H1 (cell line): ENCODE measurements around the gene ECI1. TPM values are rescaled to one million over a fixed set of nuclear protein-coding genes. Genes with fewer than 3 reads are reported as not detected.

ENCODE experiments used
- CTCF ChIA-PET: fragments of 300-600 bp; sonication (Branson Sonifier 250); formaldehyde crosslinking; loops from one replicate; lab custom pipeline; 2021; ENCODE audit not compliant: partially characterized antibody; lab: Charles Lee
- POLR2A ChIA-PET: fragments of 300-600 bp; sonication (Branson Sonifier 250); formaldehyde crosslinking; loops from one replicate; lab custom pipeline; 2021; ENCODE audit warnings: inconsistent platforms; ENCODE audit not compliant: partially characterized antibody; lab: Charles Lee
- DNase-seq, 2 experiments: peaks; one replicate each; pipeline versions ENCODE4 v3.0.0 to v3.0.0-alpha.2; 2010 to 2022; ENCODE audit warnings: low spot score in 2 of 2, low read depth in 1 of 2, mixed read lengths in 1 of 2
- FAIRE-seq: peaks from 2 replicates; lab custom pipeline; 2011; peaks lifted over from hg19 to GRCh38; lab: Jason Lieb, UNC
- H2AFZ ChIP-seq: 2 replicates; pipeline ENCODE4 v1.8.1; 2012; ENCODE audit warnings: low read length, inconsistent platforms
- H2AK5ac ChIP-seq: 2 replicates; pipeline ENCODE4 v1.6.1; 2013; ENCODE audit warnings: low read depth, low read length
- H2BK120ac ChIP-seq: replicated peaks from 2 replicates; pipeline ENCODE3; 2013; ENCODE audit warnings: low read depth, low read length, inconsistent platforms
- H2BK12ac ChIP-seq: 2 replicates; pipeline ENCODE4 v1.6.1; 2013; ENCODE audit warnings: low read depth, low read length
- H2BK15ac ChIP-seq: 2 replicates; pipeline ENCODE4 v1.6.1; 2013; ENCODE audit warnings: low read length
- H2BK20ac ChIP-seq: 2 replicates; pipeline ENCODE4 v1.6.1; 2013; ENCODE audit warnings: low read length
- H2BK5ac ChIP-seq: 2 replicates; pipeline ENCODE4 v1.6.1; 2013; ENCODE audit warnings: low read depth, low read length
- H3K14ac ChIP-seq: 2 replicates; pipeline ENCODE4 v1.6.1; 2013; ENCODE audit warnings: inconsistent platforms; ENCODE audit not compliant: insufficient read length
- H3K18ac ChIP-seq: 2 replicates; pipeline ENCODE4 v1.6.1; 2013; ENCODE audit warnings: low read length; ENCODE audit errors: extremely low read depth
- H3K23ac ChIP-seq: 2 replicates; pipeline ENCODE4 v1.6.1; 2013; ENCODE audit warnings: inconsistent platforms; ENCODE audit not compliant: insufficient read length
- H3K23me2 ChIP-seq: 2 replicates; pipeline ENCODE4 v1.6.1; 2013; ENCODE audit warnings: low read depth, low read length
- H3K27ac ChIP-seq: 2 replicates; pipeline ENCODE4 v1.6.1; 2011; ENCODE audit warnings: low read depth, low read length, inconsistent platforms
- H3K27me3 ChIP-seq, 4 experiments: replicated peaks in 1 of 4; 1 replicate in 1 of 4; 2 replicates in 3 of 4; pipeline versions ENCODE4 v1.6.1 to v1.8.1; 2011 to 2013; ENCODE audit warnings: low read length in 3 of 4, mild to moderate bottlenecking in 3 of 4, inconsistent platforms in 2 of 4, mixed read lengths in 2 of 4, moderate library complexity in 1 of 4; ENCODE audit not compliant: control insufficient read depth in 3 of 4, insufficient read depth in 3 of 4; ENCODE audit errors: extremely low read depth in 1 of 4
- H3K36me3 ChIP-seq, 4 experiments: 2 replicates each; pipeline versions ENCODE4 v1.6.1 to v1.8.1; 2011 to 2013; ENCODE audit warnings: mild to moderate bottlenecking in 4 of 4, low read length in 3 of 4, moderate library complexity in 2 of 4, control low read depth in 1 of 4, inconsistent platforms in 1 of 4; ENCODE audit not compliant: insufficient read depth in 4 of 4, control insufficient read depth in 2 of 4
- H3K4ac ChIP-seq: replicated peaks from 2 replicates; pipeline ENCODE3; 2013; ENCODE audit warnings: low read length, low read depth, mixed read lengths, inconsistent platforms; ENCODE audit not compliant: insufficient read length
- H3K4me1 ChIP-seq, 4 experiments: replicated peaks in 1 of 4; 1 replicate in 1 of 4; 2 replicates in 3 of 4; pipeline versions ENCODE4 v1.6.1 to v1.8.1; 2011 to 2013; ENCODE audit warnings: low read length in 3 of 4, inconsistent platforms in 2 of 4, mixed read lengths in 1 of 4; ENCODE audit not compliant: insufficient read depth in 4 of 4, control insufficient read depth in 3 of 4
- H3K4me2 ChIP-seq, 2 experiments: 2 replicates each; pipeline versions ENCODE4 v1.6.1 to v1.8.1; 2011 to 2013; ENCODE audit warnings: low read depth in 2 of 2, low read length in 2 of 2, control low read depth in 1 of 2, inconsistent platforms in 1 of 2, mild to moderate bottlenecking in 1 of 2; ENCODE audit not compliant: insufficient read depth in 1 of 2
- H3K4me3 ChIP-seq, 4 experiments: fragments of 200-600, 300-600 bp in 1 of 4; sonication (generic), shearing (Covaris generic), sonication (Bioruptor Twin) in 1 of 4; 2 replicates each; pipeline versions ENCODE4 v1.5.1 to v1.8.1; 2011 to 2016; ENCODE audit warnings: low read length in 4 of 4, low read depth in 3 of 4, control low read depth in 2 of 4, inconsistent platforms in 2 of 4, mild to moderate bottlenecking in 2 of 4, mixed read lengths in 1 of 4, moderate library complexity in 1 of 4; ENCODE audit not compliant: insufficient read depth in 2 of 4; ENCODE audit errors: extremely low read depth in 1 of 4
- H3K56ac ChIP-seq: replicated peaks from 2 replicates; pipeline ENCODE3; 2013; ENCODE audit warnings: low read depth, mild to moderate bottlenecking, mixed read lengths, low read length, inconsistent platforms; ENCODE audit not compliant: insufficient read length
- H3K79me1 ChIP-seq: 2 replicates; pipeline ENCODE4 v1.6.1; 2013; ENCODE audit warnings: low read depth, low read length, control low read depth
- H3K79me2 ChIP-seq, 2 experiments: 2 replicates each; pipeline versions ENCODE4 v1.6.1 to v1.8.1; 2012 to 2013; ENCODE audit warnings: low read length in 2 of 2, mild to moderate bottlenecking in 2 of 2, inconsistent platforms in 1 of 2; ENCODE audit not compliant: insufficient read depth in 2 of 2, control insufficient read depth in 1 of 2
- H3K9ac ChIP-seq, 4 experiments: replicated peaks in 1 of 4; 1 replicate in 1 of 4; 2 replicates in 3 of 4; pipeline versions ENCODE4 v1.6.1 to v1.8.1; 2011 to 2013; ENCODE audit warnings: low read depth in 3 of 4, low read length in 3 of 4, control low read depth in 2 of 4, mild to moderate bottlenecking in 2 of 4, moderate library complexity in 2 of 4, inconsistent platforms in 1 of 4; ENCODE audit errors: extremely low read depth in 1 of 4
- H3K9me3 ChIP-seq, 2 experiments: 2 replicates each; pipeline versions ENCODE4 v1.6.1 to v1.8.1; 2012 to 2013; ENCODE audit warnings: mild to moderate bottlenecking in 2 of 2, moderate library complexity in 2 of 2, control low read depth in 1 of 2, inconsistent platforms in 1 of 2, low read depth in 1 of 2, low read length in 1 of 2, mixed read lengths in 1 of 2; ENCODE audit not compliant: insufficient read depth in 2 of 2
- H4K20me1 ChIP-seq, 2 experiments: replicated peaks in 1 of 2; 2 replicates each; pipeline versions ENCODE3 to v1.8.1; 2011 to 2013; ENCODE audit warnings: inconsistent platforms in 2 of 2, low read length in 2 of 2, mild to moderate bottlenecking in 1 of 2; ENCODE audit not compliant: insufficient read depth in 2 of 2, control insufficient read depth in 1 of 2
- H4K5ac ChIP-seq: 2 replicates; pipeline ENCODE4 v1.6.1; 2013; ENCODE audit warnings: low read length, low read depth, mixed read lengths, inconsistent platforms; ENCODE audit not compliant: insufficient read length
- H4K8ac ChIP-seq: 2 replicates; pipeline ENCODE4 v1.8.0; 2013; ENCODE audit warnings: mild to moderate bottlenecking, moderate library complexity, low read length, inconsistent platforms; ENCODE audit not compliant: insufficient read depth; ENCODE audit errors: extremely low read depth
- H4K91ac ChIP-seq: replicated peaks from 2 replicates; pipeline ENCODE3; 2013; ENCODE audit warnings: low read length, mixed read lengths, inconsistent platforms; ENCODE audit not compliant: insufficient read length
- WGBS, 2 experiments: shearing (Covaris generic) in 1 of 2; methylation state at CpG; one replicate each; pipeline versions ENCODE4 v1.1.6 to v1.1.7; 2013 to 2015; ENCODE audit warnings: low lambda C conversion rate in 2 of 2, mixed read lengths in 2 of 2, inconsistent platforms in 1 of 2, low coverage in 1 of 2, missing lambda C conversion rate in 1 of 2; ENCODE audit not compliant: insufficient replicate concordance in 2 of 2, insufficient coverage in 1 of 2, insufficient read length in 1 of 2; ENCODE audit errors: extremely low coverage in 1 of 2, missing lambda C conversion rate in 1 of 2; 5-methylcytosine and 5-hydroxymethylcytosine counted together
- polyA plus RNA-seq, 7 experiments: library from polyadenylated mRNA; depleted of rRNA in 3 of 7; stranded (reverse) in 5 of 7; unstranded in 2 of 7; fragments of >200 nt in 5 of 7; fragments of 200-250 nt in 2 of 7; gene quantifications; 1 replicate in 5 of 7; 2 replicates in 1 of 7; 4 replicates in 1 of 7; pipeline versions ENCODE4 v1.2.1 to v1.2.3, GENCODE V29; 2011 to 2013; ENCODE audit warnings: missing spikeins in 2 of 7, mixed read lengths in 2 of 7
- total RNA-seq: library from RNA; stranded (reverse); fragmentation: NEBNext Ultra II Directional; extraction: Animal tissue kit (Norgen Biotek cat#: 25700); gene quantifications from 2 replicates; pipeline ENCODE4 v1.2.1, GENCODE V29; 2021

ECI1 gene
- total and polyA plus RNA-seq, 2 of the 8 experiments (the other 6 are each of a cell fraction or from before 2014, with no cell fraction given) = 79.5 to 151 TPM

DNA sequence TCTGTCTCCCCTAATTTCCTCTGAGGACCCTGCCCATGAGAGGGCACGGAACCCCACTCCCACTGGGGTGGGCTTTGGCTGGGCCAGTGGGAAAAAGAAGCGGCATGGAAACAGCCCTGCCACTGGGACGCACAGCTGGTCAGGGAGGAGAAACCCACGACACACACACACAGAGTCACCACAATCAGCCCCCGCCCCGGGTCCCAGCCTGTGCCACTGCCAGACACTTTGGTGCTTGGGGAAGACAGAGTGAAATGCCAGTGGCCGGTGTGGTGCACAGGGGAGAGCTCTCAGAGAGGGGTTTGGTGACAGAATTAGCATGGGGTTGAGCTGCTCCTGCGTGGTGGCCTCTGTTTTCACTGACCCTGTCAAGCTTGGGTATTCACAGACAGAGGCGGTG is 47.2 kb upstream of the ECI1 start:
- no peak overlapping the region for H3K18ac ChIP-seq
- ChIA-PET POLR2A (no interaction called here), CTCF (interaction anchor here (0.5 to 3.4 kb wide), 5 partner anchors 11 to 1320 kb away, joined by 3 to 16 read pairs (median 3); no protein-coding TSS in a partner anchor)
- FAIRE-seq = no peak
- H2BK12ac ChIP-seq = no peak overlapping the region
- H4K8ac ChIP-seq = peak overlapping the region; percentile 22; the same call in 1 of the 2 replicates
- H3K9ac ChIP-seq = no peak overlapping the region
- H3K36me3 ChIP-seq = no peaks in the 10 kb centered on the region; a peak in 1 of 8 replicates
- H3K4me3 ChIP-seq = no peak overlapping the region
- H3K4me2 ChIP-seq = no peak overlapping the region
- DNase-seq = no peak
- no peak overlapping the region for H2BK5ac ChIP-seq
- peaks cover 0 to 4% (median 1%) of the 10 kb centered on the region in 4 experiments; a peak in 3 of 7 replicates for H3K4me1 ChIP-seq
- no peak overlapping the region for H2AFZ ChIP-seq
- no peak overlapping the region for H2BK120ac ChIP-seq
- no peak overlapping the region for H2AK5ac ChIP-seq
- no peak overlapping the region for H3K14ac ChIP-seq
- H3K27ac ChIP-seq = no peak overlapping the region
- no peaks in the 10 kb centered on the region for H3K79me1 ChIP-seq
- no peak overlapping the region for H4K5ac ChIP-seq
- H3K23ac ChIP-seq = no peak overlapping the region
- no peaks in the 10 kb centered on the region for H3K27me3 ChIP-seq
- no peaks in the 10 kb centered on the region for H3K79me2 ChIP-seq
- H2BK15ac ChIP-seq = no peak overlapping the region
- H2BK20ac ChIP-seq = no peak overlapping the region
- H4K20me1 ChIP-seq = no peaks in the 10 kb centered on the region
- no peaks in the 10 kb centered on the region for H3K9me3 ChIP-seq
- H3K23me2 ChIP-seq = no peaks in the 10 kb centered on the region
- H3K56ac ChIP-seq = no peak overlapping the region
- H4K91ac ChIP-seq = no peak overlapping the region
- no peak overlapping the region for H3K4ac ChIP-seq
- 94% methylated on average over 9 of the region's 9 CpGs; no CpG with 5 or more reads in 1 of the 2 experiments for WGBS, 2 experiments
